ENCODE measurements around the gene CCDC88C.

DNA sequence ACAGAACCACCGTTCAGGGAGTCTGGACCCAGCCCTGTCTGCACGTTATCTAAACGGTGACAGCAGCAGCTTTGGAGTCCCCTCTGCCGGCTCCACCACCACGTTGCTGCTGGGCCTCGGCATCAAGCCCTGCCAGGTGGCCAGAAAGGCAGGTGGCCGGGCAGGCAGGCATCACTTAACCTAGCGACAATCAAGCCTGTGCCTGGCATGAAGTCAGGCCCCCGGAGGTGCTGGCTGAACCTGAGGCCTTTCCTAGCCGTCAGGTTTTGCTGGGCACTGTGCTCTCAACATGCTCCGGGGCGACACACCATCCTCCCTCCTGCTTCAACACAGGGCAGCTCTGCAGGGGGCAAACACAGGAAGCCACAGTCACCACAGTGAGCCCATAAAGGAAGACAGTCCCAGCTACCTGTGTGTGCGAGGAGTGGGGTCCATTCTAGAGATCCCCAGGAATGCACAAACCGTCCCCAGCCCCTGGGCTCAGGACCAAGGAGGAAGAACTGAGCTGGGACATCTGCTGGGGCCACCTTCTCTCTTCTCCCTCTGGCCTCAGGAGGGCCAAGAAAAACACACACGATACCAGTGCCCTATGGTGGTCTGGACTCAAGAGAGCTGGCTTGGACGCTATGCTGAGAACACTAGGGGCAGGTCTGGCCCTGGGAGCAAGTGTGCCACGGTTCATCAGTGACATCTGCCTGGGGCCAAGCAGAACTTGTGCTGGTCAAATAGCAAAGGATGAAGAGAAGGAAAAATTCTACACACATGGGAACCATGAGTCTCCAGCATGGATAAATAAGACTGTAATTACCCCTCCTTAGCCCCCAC is 44.7 kb downstream of the CCDC88C start:
- TF ChIP-seq CTCF (IDR thresholded peaks at IDR 0.05) = no peak
- TF ChIP-seq SIN3A (IDR thresholded peaks at IDR 0.05; ENCODE audit: borderline replicate concordance, insufficient read depth, low read depth, low read length) = no peak
